Cardiac ventricle fibroblast (primary cell): ENCODE measurements around the gene RTRAF. TPM values are rescaled to one million over a fixed set of nuclear protein-coding genes. Genes with fewer than 3 reads are reported as not detected.

Experiments used
- total RNA-seq: library from RNA; depleted of rRNA; stranded (reverse); fragments of >200 nt; gene quantifications from 2 replicates; pipeline ENCODE4 v1.2.3, GENCODE V29; 2015

RTRAF gene
- total RNA-seq = 70.0 and 77.6 TPM in 2 replicates

DNA sequence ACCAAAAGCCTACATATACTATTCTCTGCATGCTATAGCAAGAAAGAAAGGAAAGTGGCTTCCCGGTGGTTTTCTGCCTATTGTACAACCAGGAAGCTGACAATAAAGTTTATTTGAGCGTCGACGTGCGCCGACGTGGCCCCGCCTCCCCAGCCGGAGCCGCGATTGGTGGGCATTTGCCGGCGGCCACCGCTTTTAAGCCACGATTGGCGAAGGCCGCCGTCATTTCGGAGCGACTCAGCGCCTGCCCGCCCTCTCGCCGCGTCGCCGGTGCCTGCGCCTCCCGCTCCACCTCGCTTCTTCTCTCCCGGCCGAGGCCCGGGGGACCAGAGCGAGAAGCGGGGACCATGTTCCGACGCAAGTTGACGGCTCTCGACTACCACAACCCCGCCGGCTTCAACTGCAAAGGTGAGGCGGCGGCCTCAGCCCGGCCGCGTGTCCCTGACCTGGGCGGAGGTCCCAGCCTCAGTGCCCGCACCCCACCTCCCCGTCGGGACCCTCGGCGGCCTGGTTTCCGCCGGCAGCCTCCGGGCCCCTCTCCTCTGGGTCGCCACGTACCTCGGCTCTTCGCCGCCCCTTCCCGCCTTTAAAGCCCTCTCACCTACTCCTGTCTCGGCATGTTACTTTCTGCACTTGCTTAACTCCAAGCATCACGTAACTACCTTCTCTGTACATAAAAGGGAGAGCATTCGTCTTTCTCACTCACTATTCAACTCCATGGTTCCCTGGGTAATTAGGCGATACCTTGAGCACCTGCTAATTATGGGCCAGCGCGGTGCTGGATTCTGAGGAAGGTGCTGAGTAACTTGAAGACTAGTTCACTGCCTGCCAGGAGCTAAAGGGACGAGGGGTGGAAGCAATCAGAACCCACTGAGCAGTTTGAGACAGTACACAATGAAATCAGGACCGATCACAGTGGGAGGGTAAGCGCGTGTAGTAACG lies at the start of gene RTRAF:
Gene RTRAF (plus strand): TSS at position 254 of the 942 bp plus-strand sequence. CDS start 94 bp downstream, at position 348.

Other genes starting within 250 kb of the RTRAF start
- gene GNG2, start 128.9 kb upstream of the RTRAF start, total RNA-seq = 13.2 and 16.4 TPM in 2 replicates
- 852 and 1,009 TPM in 2 replicates for gene NID2, start 79.5 kb downstream of the RTRAF start, total RNA-seq